ENCODE results near the gene SLC12A2. TPM values are rescaled to one million over a fixed set of nuclear protein-coding genes. Genes with fewer than 3 reads are reported as not detected.

Gene SLC12A2
- total and polyA plus RNA-seq, 8 donors, result 2.1 to 67.4 (median 10.1) TPM

DNA sequence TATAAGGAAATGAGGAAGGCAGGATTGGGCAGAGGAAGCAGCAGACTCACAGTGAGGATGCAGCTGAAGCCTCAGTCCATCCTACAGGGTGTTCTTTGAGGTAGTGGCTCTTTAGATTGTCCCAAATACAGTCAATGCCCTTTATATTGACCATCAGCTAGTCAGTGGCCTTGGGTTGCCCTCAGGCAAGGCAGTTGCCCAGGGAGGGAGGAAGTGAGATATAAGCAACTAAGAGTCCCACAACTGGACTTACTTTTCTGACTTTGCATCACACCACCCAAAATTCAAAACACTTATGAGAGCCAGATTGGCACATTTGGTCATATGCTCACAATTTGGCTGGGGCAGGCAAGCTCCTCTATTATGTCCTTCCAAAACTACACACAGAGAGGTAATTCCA, 9.4 kb upstream of the SLC12A2 start:
- Histone ChIP-seq H3K9me3 (no peaks in the 10 kb centered on the region), H3K4me3 (no peak overlapping the region), H3K27ac (no peak overlapping the region), H3K4me1 (peaks cover 0 to 17% (median 14%) of the 10 kb centered on the region in 3 donors), H3K27me3 (no peaks in the 10 kb centered on the region), H3K36me3 (no peaks in the 10 kb centered on the region)
- ATAC-seq (no peak), DNase-seq (no peak), FAIRE-seq (no peak)
- TF ChIP-seq, protein P1, sequence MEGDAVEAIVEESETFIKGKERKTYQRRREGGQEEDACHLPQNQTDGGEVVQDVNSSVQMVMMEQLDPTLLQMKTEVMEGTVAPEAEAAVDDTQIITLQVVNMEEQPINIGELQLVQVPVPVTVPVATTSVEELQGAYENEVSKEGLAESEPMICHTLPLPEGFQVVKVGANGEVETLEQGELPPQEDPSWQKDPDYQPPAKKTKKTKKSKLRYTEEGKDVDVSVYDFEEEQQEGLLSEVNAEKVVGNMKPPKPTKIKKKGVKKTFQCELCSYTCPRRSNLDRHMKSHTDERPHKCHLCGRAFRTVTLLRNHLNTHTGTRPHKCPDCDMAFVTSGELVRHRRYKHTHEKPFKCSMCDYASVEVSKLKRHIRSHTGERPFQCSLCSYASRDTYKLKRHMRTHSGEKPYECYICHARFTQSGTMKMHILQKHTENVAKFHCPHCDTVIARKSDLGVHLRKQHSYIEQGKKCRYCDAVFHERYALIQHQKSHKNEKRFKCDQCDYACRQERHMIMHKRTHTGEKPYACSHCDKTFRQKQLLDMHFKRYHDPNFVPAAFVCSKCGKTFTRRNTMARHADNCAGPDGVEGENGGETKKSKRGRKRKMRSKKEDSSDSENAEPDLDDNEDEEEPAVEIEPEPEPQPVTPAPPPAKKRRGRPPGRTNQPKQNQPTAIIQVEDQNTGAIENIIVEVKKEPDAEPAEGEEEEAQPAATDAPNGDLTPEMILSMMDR (IDR thresholded peaks at IDR 0.05), result no peak
- intact Hi-C loops (cut with DNase I), result no loop called here

DNA sequence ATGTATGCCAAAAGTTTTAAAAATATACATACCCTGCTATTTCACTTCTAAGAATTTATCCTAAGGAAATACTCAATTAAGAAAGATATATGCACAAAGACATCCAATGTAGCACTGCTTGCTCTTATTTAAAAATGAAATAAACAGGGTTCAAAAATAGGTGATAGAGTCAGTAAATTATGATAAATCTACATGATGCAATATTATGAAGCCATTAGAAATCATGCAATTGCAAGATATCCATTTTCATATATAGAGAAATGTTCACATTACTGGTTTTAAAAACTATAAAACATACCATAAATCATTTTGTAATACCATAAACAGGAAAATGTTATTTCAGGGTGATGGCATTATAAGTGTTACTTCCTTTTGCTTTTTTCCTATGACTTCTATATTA, 8.6 kb upstream of the SLC12A2 start:
- Histone ChIP-seq H3K27ac (no peak overlapping the region), H3K4me3 (no peak overlapping the region), H3K27me3 (no peaks in the 10 kb centered on the region), H3K36me3 (no peaks in the 10 kb centered on the region), H3K9me3 (no peaks in the 10 kb centered on the region), H3K4me1 (peaks cover 0 to 25% (median 18%) of the 10 kb centered on the region in 3 donors)
- no peak for DNase-seq
- ATAC-seq, result no peak
- TF ChIP-seq, protein P1 (IDR thresholded peaks at IDR 0.05), result no peak
- intact Hi-C loops (cut with DNase I), result no loop called here
- no peak for FAIRE-seq

DNA sequence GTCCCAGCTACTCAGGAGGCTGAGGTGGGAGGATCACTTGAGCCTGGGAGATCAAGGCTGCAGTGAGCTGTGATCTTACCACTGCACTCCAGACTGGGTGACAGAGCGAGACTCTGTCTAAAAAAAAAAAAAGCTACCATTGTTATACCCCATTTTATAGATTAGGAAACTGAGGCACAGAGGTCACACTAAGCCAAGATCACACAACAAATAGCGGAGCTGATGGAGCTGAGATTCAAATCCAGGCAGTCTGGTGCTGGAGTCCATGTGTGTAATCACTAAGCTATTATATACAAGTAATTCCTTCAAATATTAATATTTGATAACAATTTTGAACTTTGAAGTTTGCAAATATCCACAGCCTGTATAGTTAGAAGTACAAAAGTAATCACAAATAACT, 6.0 kb upstream of the SLC12A2 start:
- intact Hi-C loops (cut with DNase I), result no loop called here
- TF ChIP-seq, protein P1 (IDR thresholded peaks at IDR 0.05), result no peak
- H3K36me3 ChIP-seq, result no peaks in the 10 kb centered on the region
- no peaks in the 10 kb centered on the region for H3K27me3 ChIP-seq
- ATAC-seq, result no peak
- H3K27ac ChIP-seq, result no peak overlapping the region
- peaks cover 0 to 35% (median 32%) of the 10 kb centered on the region in 3 donors for H3K4me1 ChIP-seq
- no peak overlapping the region for H3K4me3 ChIP-seq
- WGBS, 2 donors, result 64 to 71% methylated on average over 2 of the region's 2 CpGs
- no peak for DNase-seq
- FAIRE-seq, result no peak
- no peaks in the 10 kb centered on the region for H3K9me3 ChIP-seq

DNA sequence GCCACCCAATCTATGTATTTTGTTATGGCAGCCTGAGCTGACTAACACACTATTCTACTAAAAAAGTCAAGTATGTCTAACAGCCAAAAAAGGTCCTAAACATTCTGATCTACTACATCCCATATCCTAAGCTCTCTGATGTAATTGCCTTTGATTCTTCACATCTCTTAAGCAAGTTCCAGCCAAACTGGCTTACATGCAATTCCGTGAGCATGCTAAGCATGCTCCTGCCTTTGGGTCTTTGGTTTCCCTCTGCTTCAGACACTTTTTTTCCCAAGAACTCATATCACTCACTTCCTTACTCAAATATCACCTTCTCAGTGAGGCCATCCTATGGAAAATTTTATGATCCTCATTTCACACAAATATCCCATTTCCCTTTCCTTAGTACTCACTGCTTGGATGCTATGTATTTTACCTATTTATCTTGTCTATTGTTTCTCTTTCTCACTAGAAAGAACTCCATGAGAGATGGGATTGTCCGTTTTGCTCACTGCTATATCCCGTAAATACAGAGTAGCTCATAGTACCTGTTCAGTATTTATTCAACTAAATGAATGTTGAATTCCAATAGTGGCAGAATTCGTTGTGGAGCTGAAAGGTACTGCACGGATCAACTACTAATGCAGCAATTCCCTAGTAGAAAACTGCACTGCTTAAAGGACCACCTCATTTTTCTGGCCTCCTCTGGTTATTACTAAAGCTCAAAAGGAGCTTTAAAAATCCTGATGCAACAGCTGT, 2.3 kb upstream of the SLC12A2 start:
- intact Hi-C loops (cut with DNase I), result no loop called here
- no peak for FAIRE-seq
- TF ChIP-seq, protein P1 (IDR thresholded peaks at IDR 0.05), result peak in 2 of 4 donors; percentile 17 to 24

DNA sequence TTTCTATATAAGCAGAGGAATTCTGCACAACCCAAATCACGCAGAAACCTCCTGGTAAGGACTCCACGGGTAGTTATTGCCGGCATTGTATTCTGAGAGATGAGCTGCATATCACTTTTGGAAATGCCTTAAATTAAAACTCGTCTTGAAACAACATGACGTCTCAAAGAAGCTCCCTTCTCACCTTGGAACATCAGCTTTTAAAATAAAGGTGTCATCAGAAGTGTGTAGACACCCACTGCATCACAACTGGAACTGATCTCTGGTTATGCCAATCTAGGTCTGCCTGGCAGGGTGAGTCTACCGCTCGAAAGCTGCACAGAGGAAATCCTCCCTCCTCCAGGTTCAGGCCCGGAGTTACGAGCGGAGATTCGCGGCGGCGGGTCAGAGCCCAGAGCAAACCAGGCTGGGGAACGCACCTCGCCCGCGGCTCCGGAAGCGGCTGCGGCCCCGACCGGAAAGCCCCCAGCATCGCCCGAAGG, 974 bp upstream of the SLC12A2 start:
- no peak for FAIRE-seq
- intact Hi-C loops (cut with DNase I), result no loop called here
- WGBS, 2 donors, result 0 to 1% methylated on average over 20 to 25 of the region's 25 CpGs

More for the DNA sequence above, 2.3 kb upstream of the SLC12A2 start:
- Histone ChIP-seq H3K4me1 (peaks cover 0 to 47% (median 44%) of the 10 kb centered on the region in 3 donors), H3K36me3 (no peaks in the 10 kb centered on the region), H3K27me3 (no peaks in the 10 kb centered on the region), H3K9me3 (no peaks in the 10 kb centered on the region), H3K4me3 (peak overlapping the region in 2 of 4 donors; percentile 89 to 91), H3K27ac (peak overlapping the region in 2 of 4 donors; percentile 96 to 98)
- WGBS, 2 donors, result 34 to 48% methylated on average over 5 of the region's 5 CpGs
- ATAC-seq (no peak), DNase-seq (no peak)

More for the DNA sequence above, 974 bp upstream of the SLC12A2 start:
- DNase-seq, result no peak
- ATAC-seq, result peak; percentile 18 to 46 (median 29)
- Histone ChIP-seq H3K27me3 (no peaks in the 10 kb centered on the region), H3K9me3 (no peaks in the 10 kb centered on the region), H3K36me3 (no peaks in the 10 kb centered on the region), H3K4me3 (peak overlapping the region; percentile 70 to 93 (median 90)), H3K27ac (peak overlapping the region; percentile 92 to 98 (median 96)), H3K4me1 (peaks cover 0 to 50% (median 47%) of the 10 kb centered on the region in 3 donors)
- TF ChIP-seq, protein P1 (IDR thresholded peaks at IDR 0.05), result no peak

Data from pancreas (tissue), 10 donors.